A549 (cell line): ENCODE measurements around the gene CMIP.

ENCODE experiments used
- CBX2 ChIP-seq: fragments of 200-600 bp; sonication (generic); IDR thresholded peaks from 2 replicates; pipeline ENCODE4 v1.6.1; 2016; ENCODE audit warnings: low read depth, mild to moderate bottlenecking, borderline replicate concordance
- CEBPB ChIP-seq, 2 experiments: fragments of >200 bp in 1 of 2; sonication (Bioruptor Twin) in 1 of 2; formaldehyde crosslinking in 1 of 2; IDR thresholded peaks; 2 replicates each; pipeline ENCODE4 v1.6.1; 2012 to 2016
- CTCF ChIP-seq: fragments of >200 bp; sonication (Bioruptor Twin); formaldehyde crosslinking; IDR thresholded peaks from 3 replicates; pipeline ENCODE4 v1.5.1; 2016
- MAFK ChIP-seq: fragments of 450-650 bp; IDR thresholded peaks from 2 replicates; pipeline ENCODE4 v1.6.1; 2014; ENCODE audit not compliant: partially characterized antibody
- REST ChIP-seq: fragments of 200-600 bp; sonication (generic); IDR thresholded peaks from 2 replicates; pipeline ENCODE4 v1.6.1; 2016; ENCODE audit warnings: antibody characterized with exemption, mild to moderate bottlenecking, moderate library complexity

GRCh38 chr16:81684901-81685300 is 240.3 kb downstream of the CMIP start:
- TF ChIP-seq MAFK = no peak
- TF ChIP-seq CBX2 = no peak
- TF ChIP-seq CTCF = no peak
- no peak for TF ChIP-seq REST
- no peak for TF ChIP-seq CEBPB (IDR thresholded peaks at IDR 0.05)
